ENCODE results near the gene CEP72.
"Not testable (repeated sequence)": the region's sequence is repeated elsewhere in the genome, so short reads cannot be mapped to it uniquely, and the experiment has no call there.

Gene CEP72

GRCh38 chr5:670396-671270 is 58.5 kb downstream of the CEP72 start:
- DNase-seq (ENCODE audit: low spot score): no peak
- no peak for FAIRE-seq

- FAIRE-seq: no peak
Observed at GRCh38 chr5:671459-672328, 59.6 kb downstream of the CEP72 start.

GRCh38 chr5:672329-673160 is 60.4 kb downstream of the CEP72 start:
- FAIRE-seq (no peak), DNase-seq (ENCODE audit: low spot score) (peak; percentile 80)

More at GRCh38 chr5:671459-672328, 59.6 kb downstream of the CEP72 start:
- peak; percentile 44 for DNase-seq (ENCODE audit: low spot score)

- DNase-seq (ENCODE audit: low spot score) (no peak), FAIRE-seq (no peak)
Observed at GRCh38 chr5:673161-673830, 61.2 kb downstream of the CEP72 start.

- no peak for FAIRE-seq
- DNase-seq (ENCODE audit: low spot score): no peak
Observed at GRCh38 chr5:673831-674629, 61.9 kb downstream of the CEP72 start.

- no peak for DNase-seq (ENCODE audit: low spot score)
- no peak for FAIRE-seq
Observed at GRCh38 chr5:674630-675011, 62.5 kb downstream of the CEP72 start.

GRCh38 chr5:675111-675870 is 63.2 kb downstream of the CEP72 start:
- FAIRE-seq (no peak), DNase-seq (ENCODE audit: low spot score) (no peak)

- DNase-seq (ENCODE audit: low spot score) (no peak), FAIRE-seq (no peak)
Observed at GRCh38 chr5:675871-676698, 63.9 kb downstream of the CEP72 start.

GRCh38 chr5:676699-677076 is 64.5 kb downstream of the CEP72 start:
- FAIRE-seq (no peak), DNase-seq (ENCODE audit: low spot score) (no peak)

- DNase-seq (ENCODE audit: low spot score) (no peak), FAIRE-seq (no peak)
Observed at GRCh38 chr5:677131-678101, 65.3 kb downstream of the CEP72 start.

GRCh38 chr5:678521-678920 is 66.4 kb downstream of the CEP72 start:
- FAIRE-seq; DNase-seq (ENCODE audit: low spot score): not testable (repeated sequence)

GRCh38 chr5:679166-679895 is 67.2 kb downstream of the CEP72 start:
- DNase-seq (ENCODE audit: low spot score); FAIRE-seq: not testable (repeated sequence)

- FAIRE-seq; DNase-seq (ENCODE audit: low spot score): not testable (repeated sequence)
Observed at GRCh38 chr5:680118-680795, 68.1 kb downstream of the CEP72 start.

GRCh38 chr5:680836-681235 is 68.7 kb downstream of the CEP72 start:
- not testable (repeated sequence) for DNase-seq (ENCODE audit: low spot score); FAIRE-seq

GRCh38 chr5:681317-682191 is 69.4 kb downstream of the CEP72 start:
- not testable (repeated sequence) for DNase-seq (ENCODE audit: low spot score); FAIRE-seq

All from RCC 7860 (cell line).